ENCODE data around the gene CYP26A1.

GRCh38 chr10:93083743-93084539 lies 10.2 kb downstream of the CYP26A1 start:
- TF ChIP-seq, protein P1, sequence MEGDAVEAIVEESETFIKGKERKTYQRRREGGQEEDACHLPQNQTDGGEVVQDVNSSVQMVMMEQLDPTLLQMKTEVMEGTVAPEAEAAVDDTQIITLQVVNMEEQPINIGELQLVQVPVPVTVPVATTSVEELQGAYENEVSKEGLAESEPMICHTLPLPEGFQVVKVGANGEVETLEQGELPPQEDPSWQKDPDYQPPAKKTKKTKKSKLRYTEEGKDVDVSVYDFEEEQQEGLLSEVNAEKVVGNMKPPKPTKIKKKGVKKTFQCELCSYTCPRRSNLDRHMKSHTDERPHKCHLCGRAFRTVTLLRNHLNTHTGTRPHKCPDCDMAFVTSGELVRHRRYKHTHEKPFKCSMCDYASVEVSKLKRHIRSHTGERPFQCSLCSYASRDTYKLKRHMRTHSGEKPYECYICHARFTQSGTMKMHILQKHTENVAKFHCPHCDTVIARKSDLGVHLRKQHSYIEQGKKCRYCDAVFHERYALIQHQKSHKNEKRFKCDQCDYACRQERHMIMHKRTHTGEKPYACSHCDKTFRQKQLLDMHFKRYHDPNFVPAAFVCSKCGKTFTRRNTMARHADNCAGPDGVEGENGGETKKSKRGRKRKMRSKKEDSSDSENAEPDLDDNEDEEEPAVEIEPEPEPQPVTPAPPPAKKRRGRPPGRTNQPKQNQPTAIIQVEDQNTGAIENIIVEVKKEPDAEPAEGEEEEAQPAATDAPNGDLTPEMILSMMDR (conservative IDR thresholded peaks at IDR 0.05 in 1 of 2, IDR thresholded peaks at IDR 0.05 in 1 of 2; ENCODE audit: low read depth in 1 of 2, low read length in 2 of 2) = no peak
- TF ChIP-seq EZH2 (IDR thresholded peaks at IDR 0.05; ENCODE audit: low read length, missing control alignments) = no peak

All from fibroblast of lung (primary cell).